DOHH2 (cell line): ENCODE results near the gene PKHD1.

Experiments
- H3F3A ChIP-seq: fragments of 200-600 bp; sonication (generic), shearing (Covaris generic); 2 replicates; pipeline ENCODE4 v1.6.0; 2016; ENCODE audit warnings: antibody characterized with exemption, mild to moderate bottlenecking; ENCODE audit not compliant: control insufficient read depth, insufficient read depth
- H3K27ac ChIP-seq: fragments of 200-600 bp; sonication (generic); 2 replicates; pipeline ENCODE4 v1.5.1; 2014; ENCODE audit warnings: low read depth, mild to moderate bottlenecking, low read length, moderate library complexity
- H3K27me3 ChIP-seq: fragments of 200-600 bp; sonication (generic); 2 replicates; pipeline ENCODE4 v1.6.1; 2014; ENCODE audit warnings: mild to moderate bottlenecking, low read length, mixed read lengths; ENCODE audit not compliant: control insufficient read depth
- H3K36me3 ChIP-seq: fragments of 200-600 bp; sonication (generic); 2 replicates; pipeline ENCODE4 v1.6.1; 2014; ENCODE audit warnings: mild to moderate bottlenecking, low read length, moderate library complexity, mixed read lengths; ENCODE audit not compliant: control insufficient read depth
- H3K4me1 ChIP-seq: fragments of 200-600 bp; sonication (generic); 2 replicates; pipeline ENCODE4 v1.6.1; 2014; ENCODE audit warnings: mild to moderate bottlenecking, low read length, mixed read lengths; ENCODE audit not compliant: control insufficient read depth
- H3K4me2 ChIP-seq: fragments of 200-600 bp; sonication (generic); 2 replicates; pipeline ENCODE4 v1.6.0; 2014; ENCODE audit warnings: mild to moderate bottlenecking, low read length, moderate library complexity
- H3K4me3 ChIP-seq: fragments of 200-600 bp; sonication (generic); 2 replicates; pipeline ENCODE4 v1.5.1; 2014; ENCODE audit warnings: mild to moderate bottlenecking, low read length, mixed read lengths
- H3K79me2 ChIP-seq: fragments of 200-600 bp; sonication (generic); 2 replicates; pipeline ENCODE4 v1.6.1; 2014; ENCODE audit warnings: mild to moderate bottlenecking, low read length, mixed read lengths; ENCODE audit not compliant: control insufficient read depth
- H3K9me2 ChIP-seq: fragments of 200-600 bp; sonication (generic); replicated peaks from 2 replicates; pipeline ENCODE4 v1.6.1; 2014; ENCODE audit warnings: mild to moderate bottlenecking, low read length, mixed read lengths; ENCODE audit not compliant: control insufficient read depth
- H3K9me3 ChIP-seq: fragments of 200-600 bp; sonication (generic); 2 replicates; pipeline ENCODE4 v1.6.1; 2014; ENCODE audit warnings: antibody characterized with exemption, low read length, mixed read lengths; ENCODE audit not compliant: control insufficient read depth, insufficient read depth
- H4K20me1 ChIP-seq: fragments of 200-600 bp; sonication (generic); 2 replicates; pipeline ENCODE4 v1.6.0; 2014; ENCODE audit warnings: low read depth, mild to moderate bottlenecking, antibody characterized with exemption, low read length, moderate library complexity; ENCODE audit not compliant: control insufficient read depth, insufficient read depth
- EZH2phosphoT487 ChIP-seq: fragments of 200-600 bp; sonication (generic); IDR thresholded peaks from 2 replicates; pipeline ENCODE4 v1.6.1; 2017; ENCODE audit warnings: borderline replicate concordance, mild to moderate bottlenecking, antibody characterized with exemption, low read length, moderate library complexity, mixed read lengths
- TF ChIP-seq, protein P1 (sequence below): fragments of 200-600 bp; sonication (generic); IDR thresholded peaks from one replicate; pipeline ENCODE4 v1.5.1; 2014; ENCODE audit warnings: antibody characterized with exemption, mild to moderate bottlenecking, low read depth, low read length; ENCODE audit not compliant: poor library complexity, severe bottlenecking

The PKHD1 gene

GRCh38 chr6:51684038-51684437 is 403.4 kb downstream of the PKHD1 start:
- Histone ChIP-seq H4K20me1 (no peaks in the 10 kb centered on the region), H3K79me2 (no peaks in the 10 kb centered on the region), H3K36me3 (no peaks in the 10 kb centered on the region), H3K4me3 (no peak overlapping the region), H3K9me2 (no peaks in the 10 kb centered on the region), H3K27ac (no peak overlapping the region), H3K27me3 (no peaks in the 10 kb centered on the region; the same call in 1 of the 2 replicates), H3K4me1 (no peaks in the 10 kb centered on the region), H3K4me2 (no peak overlapping the region), H3K9me3 (no peaks in the 10 kb centered on the region), H3F3A (no peaks in the 10 kb centered on the region)
- TF ChIP-seq, protein P1, sequence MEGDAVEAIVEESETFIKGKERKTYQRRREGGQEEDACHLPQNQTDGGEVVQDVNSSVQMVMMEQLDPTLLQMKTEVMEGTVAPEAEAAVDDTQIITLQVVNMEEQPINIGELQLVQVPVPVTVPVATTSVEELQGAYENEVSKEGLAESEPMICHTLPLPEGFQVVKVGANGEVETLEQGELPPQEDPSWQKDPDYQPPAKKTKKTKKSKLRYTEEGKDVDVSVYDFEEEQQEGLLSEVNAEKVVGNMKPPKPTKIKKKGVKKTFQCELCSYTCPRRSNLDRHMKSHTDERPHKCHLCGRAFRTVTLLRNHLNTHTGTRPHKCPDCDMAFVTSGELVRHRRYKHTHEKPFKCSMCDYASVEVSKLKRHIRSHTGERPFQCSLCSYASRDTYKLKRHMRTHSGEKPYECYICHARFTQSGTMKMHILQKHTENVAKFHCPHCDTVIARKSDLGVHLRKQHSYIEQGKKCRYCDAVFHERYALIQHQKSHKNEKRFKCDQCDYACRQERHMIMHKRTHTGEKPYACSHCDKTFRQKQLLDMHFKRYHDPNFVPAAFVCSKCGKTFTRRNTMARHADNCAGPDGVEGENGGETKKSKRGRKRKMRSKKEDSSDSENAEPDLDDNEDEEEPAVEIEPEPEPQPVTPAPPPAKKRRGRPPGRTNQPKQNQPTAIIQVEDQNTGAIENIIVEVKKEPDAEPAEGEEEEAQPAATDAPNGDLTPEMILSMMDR, result no peak
- TF ChIP-seq EZH2phosphoT487, result no peak

GRCh38 chr6:51678905-51679620 is 408.4 kb downstream of the PKHD1 start:
- Histone ChIP-seq H3K27ac (no peak overlapping the region), H3K4me3 (no peak overlapping the region), H3K4me2 (no peak overlapping the region), H4K20me1 (no peaks in the 10 kb centered on the region), H3K27me3 (no peaks in the 10 kb centered on the region), H3F3A (no peaks in the 10 kb centered on the region), H3K4me1 (no peaks in the 10 kb centered on the region), H3K36me3 (no peaks in the 10 kb centered on the region), H3K9me2 (no peaks in the 10 kb centered on the region), H3K79me2 (no peaks in the 10 kb centered on the region), H3K9me3 (no peaks in the 10 kb centered on the region)
- TF ChIP-seq, protein P1, result no peak
- TF ChIP-seq EZH2phosphoT487, result no peak

DNA sequence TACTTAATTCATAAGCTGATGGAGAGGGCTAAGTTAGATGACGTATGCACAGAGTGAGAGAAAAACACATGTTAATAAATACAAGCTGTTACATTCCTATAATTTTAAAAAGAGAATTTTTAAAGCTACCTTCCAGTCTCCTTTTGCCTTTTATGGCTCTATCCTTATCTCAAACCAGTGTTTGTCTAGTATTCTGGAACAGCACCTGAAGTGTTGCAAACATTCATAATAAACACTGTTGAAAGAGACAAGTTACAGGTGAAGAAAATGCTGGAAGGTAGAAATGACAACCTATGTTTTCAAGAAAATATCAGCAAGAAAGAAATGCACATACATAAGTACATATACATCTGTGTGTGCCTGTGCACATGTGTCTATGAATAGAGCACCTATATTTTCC is 409.1 kb downstream of the PKHD1 start:
- Histone ChIP-seq H3K9me2 (no peaks in the 10 kb centered on the region), H3K4me2 (no peak overlapping the region), H3K27me3 (no peaks in the 10 kb centered on the region), H3K36me3 (no peaks in the 10 kb centered on the region), H3K27ac (no peak overlapping the region), H4K20me1 (no peaks in the 10 kb centered on the region), H3F3A (no peaks in the 10 kb centered on the region), H3K79me2 (no peaks in the 10 kb centered on the region), H3K9me3 (no peaks in the 10 kb centered on the region), H3K4me3 (no peak overlapping the region), H3K4me1 (no peaks in the 10 kb centered on the region)
- TF ChIP-seq, protein P1, result no peak
- TF ChIP-seq EZH2phosphoT487, result no peak
